HG02642 (cell line): Measurements from ENCODE around the gene PLSCR1.

Source experiments
- ATAC-seq: cut with Tn5 transposase; IDR thresholded peaks from one replicate; pipeline ENCODE4 v1.9.1; 2021; ENCODE audit warnings: mild to moderate bottlenecking; ENCODE audit not compliant: unreplicated experiment, poor library complexity

The PLSCR1 gene, protein sequence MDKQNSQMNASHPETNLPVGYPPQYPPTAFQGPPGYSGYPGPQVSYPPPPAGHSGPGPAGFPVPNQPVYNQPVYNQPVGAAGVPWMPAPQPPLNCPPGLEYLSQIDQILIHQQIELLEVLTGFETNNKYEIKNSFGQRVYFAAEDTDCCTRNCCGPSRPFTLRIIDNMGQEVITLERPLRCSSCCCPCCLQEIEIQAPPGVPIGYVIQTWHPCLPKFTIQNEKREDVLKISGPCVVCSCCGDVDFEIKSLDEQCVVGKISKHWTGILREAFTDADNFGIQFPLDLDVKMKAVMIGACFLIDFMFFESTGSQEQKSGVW

DNA sequence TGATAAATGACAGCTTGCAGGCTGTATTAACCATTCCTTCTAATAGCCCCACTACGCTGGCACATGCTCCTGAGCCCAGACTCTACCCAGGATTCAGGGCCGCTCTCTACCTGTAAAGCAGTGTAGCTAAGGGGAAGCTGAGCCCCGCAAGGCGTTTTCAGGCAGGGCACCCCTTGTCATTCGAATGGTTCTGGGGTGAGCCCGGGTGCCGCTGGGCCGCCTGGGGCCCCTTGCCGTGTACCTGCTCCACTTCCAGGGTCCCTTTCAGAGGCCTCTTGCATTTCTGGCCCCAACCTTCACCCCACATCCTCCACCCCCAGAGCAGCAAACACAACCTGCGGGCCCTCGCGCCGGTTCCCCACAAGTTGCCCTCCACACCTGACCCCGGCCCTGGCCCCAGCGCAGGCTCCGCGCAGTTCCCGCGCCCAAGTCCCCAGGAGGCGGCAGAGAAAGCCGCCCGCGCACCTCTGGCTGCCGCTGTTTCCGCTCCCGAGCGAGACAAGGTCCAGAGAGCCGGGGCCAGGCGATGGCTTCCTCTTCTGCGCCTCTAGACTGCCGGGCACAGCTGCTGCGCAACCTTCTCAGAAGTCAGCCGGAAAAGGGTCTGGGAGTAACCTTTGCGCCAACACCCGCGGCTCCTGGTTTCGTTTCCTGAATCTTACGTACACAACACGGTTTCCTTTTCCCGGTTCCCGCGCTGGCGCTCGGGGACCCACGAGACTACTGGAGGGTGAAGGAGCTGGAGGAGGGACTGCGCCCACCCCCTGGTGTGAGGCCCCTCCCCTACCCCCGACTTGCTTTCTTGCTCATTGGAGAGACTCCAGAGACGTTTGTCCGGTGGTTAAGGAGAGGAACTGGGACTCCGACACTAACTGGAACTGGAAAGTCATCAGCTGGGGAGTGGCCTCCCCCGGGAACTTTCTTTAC lies at the start of gene PLSCR1:
Gene PLSCR1, minus strand, starts transcription at position 606 of the 927 bp plus-strand sequence. CDS start 8,055 bp downstream, outside the sequence.
- ATAC-seq: peak; percentile 88

DNA sequence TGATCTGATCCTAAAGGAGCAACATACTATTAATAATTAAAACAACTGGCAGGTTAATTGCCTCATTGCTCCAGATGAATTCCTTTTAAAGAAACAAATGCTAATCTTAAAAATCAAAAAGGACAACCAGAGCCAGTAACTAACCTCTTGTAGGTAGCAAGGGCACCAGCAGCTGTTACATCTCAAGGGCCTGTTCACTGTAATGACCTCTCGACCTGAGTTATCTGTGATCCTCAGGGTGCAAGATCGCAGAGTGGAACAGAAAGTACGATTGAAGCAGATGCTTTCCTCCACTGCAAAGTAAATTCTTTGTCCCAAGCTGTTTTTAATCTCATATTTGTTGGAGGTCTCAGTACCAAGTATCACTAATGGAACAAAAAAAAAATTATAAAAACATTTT lies 49.4 kb upstream of the PLSCR1 start:
- ATAC-seq: no peak

DNA sequence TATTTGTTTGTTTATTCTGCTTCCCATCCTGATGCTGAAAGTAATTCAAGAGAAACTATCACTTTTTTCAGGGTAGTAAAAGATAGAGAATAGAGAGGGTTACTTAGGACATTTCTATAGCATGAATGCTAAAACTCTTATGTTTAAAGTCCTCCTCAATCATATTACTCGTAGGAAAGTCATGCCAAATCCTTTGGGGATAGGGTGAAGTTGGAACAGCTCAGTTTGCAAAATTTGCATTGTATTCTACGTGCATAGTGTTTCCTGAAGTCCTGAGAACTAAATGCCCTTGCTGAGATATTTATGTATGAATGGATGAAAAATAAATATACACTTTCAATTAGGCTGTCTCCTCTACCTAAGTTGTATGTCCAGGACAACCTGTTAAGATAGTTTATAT lies 46.1 kb upstream of the PLSCR1 start:
- no peak for ATAC-seq

DNA sequence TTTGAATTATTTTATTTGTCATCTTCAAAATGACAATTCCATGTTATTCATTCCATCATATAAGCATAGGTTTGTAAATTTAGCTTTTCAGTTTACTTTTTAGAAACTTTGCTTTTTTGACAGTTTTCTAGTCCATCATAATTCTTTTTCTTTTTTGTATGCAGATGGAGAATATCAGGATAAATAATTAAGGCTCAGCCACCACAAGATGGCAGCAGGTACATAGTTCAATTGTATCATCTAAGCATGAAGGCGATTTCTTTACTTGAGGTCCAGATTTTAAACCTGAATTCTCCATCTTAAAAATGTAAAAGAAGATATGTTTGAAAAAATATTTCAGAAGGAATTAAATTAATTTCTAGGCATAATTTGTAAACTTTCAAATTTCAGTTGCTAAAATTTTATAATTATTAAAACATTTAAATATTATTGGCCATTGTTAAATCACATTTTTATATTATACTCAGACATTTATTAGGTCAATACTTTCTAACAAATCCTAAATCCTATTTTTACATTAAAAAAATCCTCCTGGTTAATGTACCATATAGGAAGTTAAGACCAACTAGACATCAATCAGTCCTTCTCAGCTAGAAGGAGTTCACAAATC lies 45.6 kb upstream of the PLSCR1 start:
- ATAC-seq: no peak

DNA sequence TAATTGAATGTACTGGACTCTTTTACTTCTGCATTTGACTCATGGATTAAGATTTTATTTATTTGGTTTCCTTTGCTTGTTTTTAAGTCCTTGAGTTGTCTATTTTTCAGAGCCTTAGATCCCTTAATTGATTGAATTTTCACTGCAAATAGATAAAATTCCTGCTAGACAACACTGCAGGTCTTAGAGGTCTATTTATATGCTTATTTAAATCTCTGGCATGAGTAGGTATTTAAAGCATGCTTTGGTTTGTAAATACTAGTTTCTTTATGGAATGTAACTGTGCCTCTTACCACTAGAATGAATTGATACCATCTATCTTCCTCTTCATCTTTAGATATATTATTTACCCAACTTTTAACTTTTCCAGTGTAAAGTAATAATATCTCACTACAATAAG lies 40.7 kb upstream of the PLSCR1 start:
- ATAC-seq: no peak

DNA sequence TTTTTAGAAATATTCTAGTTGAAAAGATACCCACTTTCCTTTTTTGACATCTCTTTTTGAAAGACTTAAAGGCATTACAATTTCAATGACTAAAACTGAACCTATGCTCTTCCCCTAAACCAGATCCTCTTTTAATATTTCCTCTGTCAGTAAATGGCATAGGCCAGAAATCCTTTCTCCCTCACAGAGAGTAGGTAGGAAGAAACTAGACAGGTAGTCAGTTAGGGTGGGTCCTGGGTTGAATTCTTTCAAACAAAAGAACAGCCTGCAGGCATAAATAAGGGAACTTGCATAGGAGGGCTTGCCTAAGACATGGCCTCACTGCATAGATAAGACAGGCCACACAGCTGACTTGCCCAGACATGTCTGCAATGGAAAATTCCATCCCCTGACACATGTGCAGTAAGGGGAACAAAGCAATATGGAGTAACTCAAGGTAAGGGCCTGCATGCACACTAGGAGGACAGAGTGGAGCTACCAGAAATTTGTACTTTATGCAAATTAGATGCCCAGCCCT lies 37.6 kb upstream of the PLSCR1 start:
- ATAC-seq: no peak

DNA sequence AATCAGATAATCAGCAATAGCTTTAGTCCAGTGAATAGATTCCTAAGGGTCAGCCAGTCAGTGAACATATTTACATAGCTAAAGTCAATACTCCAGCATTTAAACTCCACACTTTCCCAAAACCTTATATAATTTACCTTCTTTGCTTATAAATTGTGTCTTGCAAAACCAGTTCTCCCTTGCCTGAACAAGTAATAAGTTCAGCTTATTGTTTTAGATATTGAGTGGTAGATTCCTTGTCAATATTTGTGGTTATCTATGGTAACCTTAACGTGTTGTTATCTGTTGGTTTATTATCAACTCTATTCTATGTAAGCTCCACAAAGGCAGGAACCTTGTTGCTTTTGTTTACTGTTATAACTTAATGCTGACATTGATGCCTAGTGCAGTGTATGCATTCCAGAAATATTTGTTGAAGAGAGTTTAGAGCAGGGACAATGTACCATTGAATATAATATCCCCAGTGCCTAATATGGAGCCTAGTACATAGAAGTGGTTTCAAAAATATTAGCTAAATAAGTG lies 36.7 kb upstream of the PLSCR1 start:
- no peak for ATAC-seq

DNA sequence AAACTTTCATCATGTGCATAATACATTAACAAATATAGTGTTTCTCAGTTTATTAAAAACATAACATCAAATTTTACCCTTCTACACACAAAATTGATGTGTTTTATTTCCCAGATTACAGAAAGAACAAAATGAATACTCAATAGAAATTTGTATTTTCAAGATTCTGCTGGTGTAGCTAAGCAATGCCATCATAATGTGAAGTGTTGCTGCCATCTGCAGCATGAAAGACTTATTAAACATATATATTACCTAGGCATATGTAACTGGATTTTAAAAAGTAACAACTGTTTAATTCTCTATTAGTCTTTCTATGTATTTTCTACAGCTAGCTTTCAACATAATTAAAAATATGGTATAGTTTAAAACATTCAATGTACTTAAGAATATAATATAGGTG lies 33.3 kb upstream of the PLSCR1 start:
- peak; percentile 74 for ATAC-seq

DNA sequence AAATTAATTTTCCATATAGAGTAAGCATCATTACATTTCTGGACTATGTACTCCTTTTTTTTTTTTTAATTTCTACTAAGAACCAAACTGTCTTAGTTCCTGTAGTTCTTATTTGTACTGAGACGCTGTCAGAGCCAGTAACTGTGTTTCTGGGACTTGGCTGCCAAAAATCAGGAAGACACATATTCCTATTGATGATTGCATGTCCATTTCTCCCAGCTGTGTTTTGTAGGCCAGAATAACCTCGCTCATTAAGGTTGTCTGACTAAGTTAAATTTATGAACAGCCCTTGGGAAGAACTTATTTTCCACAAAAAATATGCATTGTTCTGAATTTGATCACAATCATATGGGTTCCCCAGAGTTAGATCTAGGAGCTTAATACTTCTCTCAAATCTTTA lies 31.2 kb upstream of the PLSCR1 start:
- ATAC-seq: no peak

DNA sequence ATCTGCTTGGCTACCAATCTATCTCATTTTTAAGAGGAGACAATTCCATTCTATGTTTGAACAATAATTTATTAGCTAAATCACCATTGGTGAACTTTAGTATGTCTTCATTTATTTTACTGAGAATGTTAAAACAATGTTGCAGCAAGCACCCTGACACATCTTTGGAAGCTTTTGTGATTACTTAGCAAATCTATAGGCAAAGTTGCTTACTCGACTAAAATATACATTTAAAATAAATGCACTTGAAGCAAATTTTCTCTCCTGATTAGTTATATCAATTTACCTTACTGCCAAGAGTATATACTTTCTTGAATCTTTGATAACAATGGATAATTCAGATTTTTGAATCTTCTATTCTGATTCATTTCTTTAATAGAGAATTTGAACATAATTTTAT lies 29.8 kb upstream of the PLSCR1 start:
- ATAC-seq: no peak

DNA sequence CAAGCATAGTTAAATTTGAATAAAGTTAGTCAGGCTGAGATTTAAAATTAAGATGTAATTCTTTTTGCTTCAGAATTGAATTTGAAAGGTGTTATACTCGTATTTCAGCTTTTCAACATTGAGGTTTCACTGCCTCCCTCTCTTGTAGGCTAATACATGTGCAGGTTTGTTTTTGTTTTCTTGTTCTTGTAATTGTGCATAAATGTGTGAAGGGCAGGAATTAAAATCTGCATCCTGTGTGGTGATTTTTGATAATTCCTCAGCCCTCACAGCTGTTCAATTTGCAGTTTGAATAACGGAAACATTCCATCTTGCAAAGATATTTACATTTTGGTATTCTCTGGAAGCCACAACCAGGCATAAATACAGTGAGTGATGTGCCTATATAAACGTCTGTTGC lies 24.9 kb upstream of the PLSCR1 start:
- no peak for ATAC-seq

DNA sequence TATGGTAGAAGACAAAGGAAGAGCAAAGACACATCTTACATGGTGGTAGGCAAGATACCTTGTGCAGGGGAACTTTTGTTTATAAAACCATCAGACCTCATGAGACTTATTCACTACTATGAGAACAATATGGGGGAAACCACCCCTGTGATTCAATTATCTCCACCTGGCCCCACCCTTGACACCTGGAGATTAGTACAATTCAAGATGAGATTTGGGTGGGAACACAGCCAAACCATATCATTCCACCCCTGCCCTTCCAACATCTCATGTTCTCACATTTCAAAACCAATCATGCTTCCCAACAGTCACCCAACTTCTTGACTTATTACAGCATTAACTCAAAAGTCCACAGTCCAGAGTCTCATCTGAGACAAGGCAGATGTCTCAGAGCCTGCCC lies 21.7 kb upstream of the PLSCR1 start:
- no peak for ATAC-seq

DNA sequence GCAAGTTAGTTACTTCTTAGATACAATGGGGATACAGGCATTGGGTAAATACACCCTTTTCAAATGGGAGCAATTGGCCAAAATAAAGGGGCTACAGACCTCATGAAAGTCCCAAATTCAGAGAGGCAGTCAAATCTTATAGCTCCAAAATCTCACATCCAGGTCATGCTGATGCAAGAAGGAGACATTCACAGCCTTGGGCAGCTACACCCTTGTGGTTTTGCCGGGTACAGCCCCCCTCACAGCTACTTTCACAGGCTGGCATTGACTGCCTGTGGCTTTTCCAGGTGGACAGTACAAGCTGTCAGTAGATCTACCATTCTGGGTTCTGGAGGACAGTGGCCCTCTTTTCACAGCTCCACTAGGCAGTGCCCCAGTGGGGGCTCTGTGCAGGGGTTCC lies 17.5 kb upstream of the PLSCR1 start:
- no peak for ATAC-seq

DNA sequence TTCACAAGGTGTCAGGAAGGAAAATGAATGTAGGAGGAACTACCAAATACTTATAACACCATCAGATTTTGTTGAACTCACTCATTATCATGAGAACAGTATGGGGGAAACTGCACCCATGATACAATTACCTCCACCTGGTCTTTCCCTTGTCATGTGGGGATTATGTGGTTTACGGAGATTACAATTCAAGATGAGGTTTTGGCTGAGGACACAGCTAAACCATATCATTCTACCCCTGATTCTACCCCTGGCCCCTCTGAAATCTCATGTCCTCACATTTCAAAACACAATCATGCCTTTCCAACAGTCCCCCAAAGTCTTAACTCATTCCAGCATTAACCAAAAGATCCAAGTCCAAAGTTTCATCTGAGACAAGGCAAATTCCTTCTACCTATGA lies 17.1 kb upstream of the PLSCR1 start:
- ATAC-seq: no peak

DNA sequence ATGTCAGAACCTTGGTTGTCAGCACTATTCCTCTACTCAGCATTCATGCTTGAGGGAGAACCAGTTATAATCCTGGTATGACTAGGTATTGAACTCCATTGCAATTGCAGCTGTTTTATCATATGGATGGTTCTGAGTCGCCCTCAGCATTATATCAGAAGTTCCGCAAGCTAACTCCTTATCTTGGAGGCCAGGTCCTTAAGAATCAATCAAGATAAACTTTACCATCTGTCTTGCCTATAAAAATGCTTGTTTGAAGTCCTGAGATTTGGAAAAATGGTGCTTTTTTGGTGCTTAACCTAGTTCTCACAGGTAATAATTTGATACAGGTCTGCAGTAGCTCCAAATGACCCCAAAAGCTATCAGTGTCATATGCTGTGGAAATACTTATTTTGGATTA lies 16.3 kb upstream of the PLSCR1 start:
- no peak for ATAC-seq

DNA sequence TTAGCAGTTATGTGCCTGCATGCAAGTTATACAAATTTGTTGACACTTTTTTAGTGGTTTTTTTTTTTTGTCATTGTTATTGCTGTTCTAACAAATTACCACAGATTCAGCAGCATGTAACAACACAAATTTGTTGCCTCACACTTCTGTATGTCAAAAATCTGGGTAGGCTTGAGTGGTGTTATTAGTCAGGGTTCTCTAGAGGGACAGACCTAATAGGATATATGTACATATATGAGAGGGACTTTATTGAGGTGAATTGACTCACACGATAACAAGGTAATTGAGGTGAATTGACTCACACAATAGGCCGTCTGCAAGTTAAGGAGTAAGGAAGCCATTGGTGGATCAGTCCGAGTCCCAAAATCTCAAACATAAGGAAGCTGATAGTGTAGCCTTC lies 15.0 kb upstream of the PLSCR1 start:
- no peak for ATAC-seq

DNA sequence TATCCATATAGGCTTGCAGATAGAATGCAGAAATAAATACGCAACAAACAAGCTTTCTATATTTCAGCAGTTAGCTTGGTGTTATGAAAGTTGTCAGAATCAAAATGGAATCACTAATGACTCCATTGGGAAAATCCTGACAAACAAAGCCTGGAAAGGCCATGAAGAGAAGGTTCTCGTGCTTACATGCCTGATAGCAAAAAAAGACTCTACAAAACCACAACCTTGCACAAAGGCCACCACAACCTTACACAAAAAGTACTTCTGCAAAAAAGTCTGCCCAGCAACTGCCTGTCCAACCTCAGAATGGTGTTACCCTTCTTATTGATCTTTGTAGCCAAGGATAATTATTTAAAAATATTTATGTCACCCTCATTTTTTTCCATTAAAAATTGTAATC lies 14.4 kb upstream of the PLSCR1 start:
- no peak for ATAC-seq

DNA sequence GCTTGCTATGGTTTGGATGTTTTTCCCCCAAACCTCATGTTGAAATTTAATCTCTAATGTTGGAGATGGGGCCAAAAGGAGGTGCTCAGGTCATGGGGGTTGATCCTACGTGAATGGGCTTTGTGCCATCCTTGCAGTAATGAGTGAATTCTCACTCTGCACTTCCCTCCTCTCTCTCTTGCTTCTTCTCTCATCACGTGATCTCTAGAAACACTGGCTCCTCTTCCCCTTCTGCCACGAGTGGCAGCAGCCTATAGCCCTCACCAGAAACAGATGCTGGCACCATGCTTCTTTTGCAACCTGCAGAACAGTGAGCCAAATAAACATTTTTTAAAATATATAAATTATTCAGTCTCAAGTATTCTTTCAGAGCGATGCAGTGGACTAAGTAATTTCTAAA lies 13.3 kb upstream of the PLSCR1 start:
- no peak for ATAC-seq

DNA sequence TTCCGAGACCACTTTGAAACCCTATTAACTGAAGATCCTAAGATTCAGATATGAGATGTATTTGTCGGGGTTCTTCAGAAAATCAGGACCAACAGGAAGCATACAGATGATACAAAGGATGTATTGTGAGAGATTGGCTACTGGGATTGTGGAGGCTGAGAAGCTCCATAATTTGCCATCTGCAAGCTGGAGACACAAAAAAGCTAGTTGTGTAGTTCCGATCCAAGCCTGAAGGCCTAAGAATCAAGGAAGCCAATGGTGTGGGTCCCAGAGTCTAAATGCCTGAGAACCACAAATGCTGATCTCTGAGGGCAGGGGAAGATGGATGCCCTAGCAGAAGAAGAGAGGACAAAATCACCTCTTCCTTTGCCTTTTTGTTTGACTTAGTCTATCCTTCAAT lies 10.9 kb upstream of the PLSCR1 start:
- no peak for ATAC-seq

DNA sequence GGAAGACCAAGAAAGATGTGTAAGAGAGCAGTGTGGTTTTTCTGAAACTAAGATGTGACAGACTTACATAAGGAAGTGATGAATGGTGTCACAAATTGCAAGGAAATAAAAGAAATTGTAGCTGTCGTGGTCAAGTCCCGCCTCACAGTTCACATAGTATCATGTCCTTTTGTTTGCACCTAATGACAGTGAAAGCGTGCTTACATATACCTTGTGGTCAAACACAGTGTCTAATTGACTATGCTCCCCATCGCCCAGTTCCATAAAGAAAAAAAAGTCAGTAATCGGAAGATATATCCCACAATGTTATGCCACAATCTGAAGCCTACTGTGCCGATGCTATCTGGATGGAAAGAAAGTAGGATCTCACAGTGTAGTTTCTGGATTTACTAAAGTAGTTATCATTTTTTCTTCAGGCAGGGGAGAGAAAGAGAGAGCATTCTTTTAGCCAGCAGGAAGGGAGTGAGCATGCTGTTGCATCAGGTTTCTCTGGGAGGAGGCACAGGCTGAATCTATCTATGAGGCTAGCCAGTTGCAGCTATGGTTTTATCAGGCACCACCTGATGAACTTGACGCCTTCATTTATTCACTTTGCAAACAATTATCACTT lies 9.8 kb upstream of the PLSCR1 start:
- no peak for ATAC-seq
